ENCODE data around the gene ABL2. TPM values are rescaled to one million over a fixed set of nuclear protein-coding genes. Genes with fewer than 3 reads are reported as not detected.

ABL2 gene
- total RNA-seq, 4 donors from 2014 or later, result 12.9 to 37.3 (median 15.6) TPM

DNA sequence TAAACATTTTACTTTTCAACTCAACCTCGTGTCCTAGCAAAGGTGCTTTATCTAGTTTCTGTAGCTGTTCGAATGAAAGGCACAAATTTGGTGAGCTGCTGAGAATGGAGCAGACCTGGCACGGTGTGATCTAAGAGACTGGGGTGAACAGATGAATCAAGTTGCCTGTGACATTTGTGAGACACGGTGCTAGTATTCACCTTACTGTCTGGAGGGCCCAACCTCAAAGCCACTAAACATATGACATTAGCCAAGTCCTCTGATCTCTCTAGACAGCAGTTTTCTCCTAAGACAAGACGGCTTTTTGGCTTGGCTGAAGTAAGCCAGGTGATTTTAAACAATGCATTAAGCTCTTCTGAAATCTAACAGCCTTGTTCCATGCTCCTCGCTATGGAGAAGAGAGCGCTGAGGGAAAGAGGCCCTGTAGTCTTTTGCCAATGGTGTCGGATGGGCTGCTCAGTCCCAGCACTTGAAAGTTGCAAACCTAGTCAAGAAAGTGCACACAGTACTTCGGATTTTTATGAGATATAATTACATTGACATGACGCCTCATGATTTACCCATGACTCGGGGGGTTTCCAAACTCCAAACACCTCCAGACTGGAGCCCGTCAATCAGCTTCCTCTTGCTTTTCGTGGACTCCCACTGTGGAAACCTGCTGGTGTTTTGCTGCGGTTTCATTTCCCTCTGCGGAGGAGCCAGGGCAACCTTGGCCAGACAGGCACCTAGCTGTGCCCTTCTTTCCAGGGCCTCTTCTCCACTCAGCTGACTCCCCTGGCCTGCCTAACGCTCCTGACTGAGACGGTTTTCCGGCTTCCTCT is 148.4 kb downstream of the ABL2 start:
- H3K4me1 ChIP-seq, result peaks cover 15 to 32% (median 24%) of the 10 kb centered on the region in 4 donors
- H3K4me3 ChIP-seq, result peak overlapping the region; percentile 83 to 93 (median 89)
- DNase-seq (ENCODE audit: extremely low spot score), result no peak
- intact Hi-C loops (cut with DNase I), result loop anchor here (2.0 to 10.0 kb wide), 2 partner anchors 214 to 290 kb away; partner anchors contain the start of gene SOAT1
- H3K27me3 ChIP-seq, result no peaks in the 10 kb centered on the region
- H3K9me3 ChIP-seq, result no peaks in the 10 kb centered on the region
- peaks cover 7 to 16% (median 15%) of the 10 kb centered on the region in 4 donors for H3K36me3 ChIP-seq
- 34% methylated on average over 18 of the region's 18 CpGs for WGBS
- H3K27ac ChIP-seq (replicated peaks in 1 of 4), result peak overlapping the region; percentile 87 to 95 (median 91)
- TF ChIP-seq POLR2A (IDR thresholded peaks at IDR 0.05; ENCODE audit: low read depth), result no peak
- TF ChIP-seq, protein P1, sequence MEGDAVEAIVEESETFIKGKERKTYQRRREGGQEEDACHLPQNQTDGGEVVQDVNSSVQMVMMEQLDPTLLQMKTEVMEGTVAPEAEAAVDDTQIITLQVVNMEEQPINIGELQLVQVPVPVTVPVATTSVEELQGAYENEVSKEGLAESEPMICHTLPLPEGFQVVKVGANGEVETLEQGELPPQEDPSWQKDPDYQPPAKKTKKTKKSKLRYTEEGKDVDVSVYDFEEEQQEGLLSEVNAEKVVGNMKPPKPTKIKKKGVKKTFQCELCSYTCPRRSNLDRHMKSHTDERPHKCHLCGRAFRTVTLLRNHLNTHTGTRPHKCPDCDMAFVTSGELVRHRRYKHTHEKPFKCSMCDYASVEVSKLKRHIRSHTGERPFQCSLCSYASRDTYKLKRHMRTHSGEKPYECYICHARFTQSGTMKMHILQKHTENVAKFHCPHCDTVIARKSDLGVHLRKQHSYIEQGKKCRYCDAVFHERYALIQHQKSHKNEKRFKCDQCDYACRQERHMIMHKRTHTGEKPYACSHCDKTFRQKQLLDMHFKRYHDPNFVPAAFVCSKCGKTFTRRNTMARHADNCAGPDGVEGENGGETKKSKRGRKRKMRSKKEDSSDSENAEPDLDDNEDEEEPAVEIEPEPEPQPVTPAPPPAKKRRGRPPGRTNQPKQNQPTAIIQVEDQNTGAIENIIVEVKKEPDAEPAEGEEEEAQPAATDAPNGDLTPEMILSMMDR (IDR thresholded peaks at IDR 0.05), result no peak
- no peak for TF ChIP-seq POLR2AphosphoS5 (IDR thresholded peaks at IDR 0.05)
- TF ChIP-seq EP300 (IDR thresholded peaks at IDR 0.05), result no peak

- H3K4me3 ChIP-seq, result no peak overlapping the region
- H3K27me3 ChIP-seq, result no peaks in the 10 kb centered on the region
- TF ChIP-seq, protein P1 (IDR thresholded peaks at IDR 0.05), result peak; percentile 66 to 78 (median 70)
- TF ChIP-seq POLR2A (IDR thresholded peaks at IDR 0.05; ENCODE audit: low read depth) (no peak), POLR2AphosphoS5 (IDR thresholded peaks at IDR 0.05) (no peak), EP300 (IDR thresholded peaks at IDR 0.05) (no peak)
- peaks cover 15 to 27% (median 23%) of the 10 kb centered on the region in 4 donors for H3K4me1 ChIP-seq
- 51% methylated on average over 18 of the region's 18 CpGs for WGBS
- peaks cover 0 to 7% (median 2%) of the 10 kb centered on the region in 4 donors for H3K36me3 ChIP-seq
- intact Hi-C loops (cut with DNase I), result no loop called here
- H3K27ac ChIP-seq (replicated peaks in 1 of 4), result no peak overlapping the region
- DNase-seq (ENCODE audit: extremely low spot score), result no peak
- H3K9me3 ChIP-seq, result no peaks in the 10 kb centered on the region
Observed at GRCh38 chr1:179079113-179079761, 150.2 kb downstream of the ABL2 start.

DNA sequence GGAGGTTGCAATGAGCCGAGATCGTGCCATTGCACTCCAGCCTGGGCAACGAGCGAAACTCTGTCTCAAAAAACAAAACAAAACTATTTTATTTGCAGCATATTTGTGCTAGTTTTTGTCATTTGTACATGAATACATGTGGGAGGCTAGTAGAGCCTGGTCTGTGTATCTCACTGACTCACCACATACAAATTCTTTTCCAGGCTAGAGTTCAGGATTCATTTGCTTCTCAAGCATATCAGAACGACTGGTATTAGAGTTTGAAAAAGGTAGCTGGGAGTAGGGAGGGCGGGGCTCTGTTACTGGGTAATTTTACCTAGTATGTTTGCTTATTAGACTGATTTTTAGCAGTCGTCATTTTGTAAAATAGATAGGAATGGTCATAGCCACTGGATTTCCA is 152.1 kb downstream of the ABL2 start:
- H3K36me3 ChIP-seq, result peaks cover 2 to 26% (median 16%) of the 10 kb centered on the region in 4 donors
- 86% methylated on average over 7 of the region's 7 CpGs for WGBS
- intact Hi-C loops (cut with DNase I), result no loop called here
- H3K27me3 ChIP-seq, result no peaks in the 10 kb centered on the region
- H3K9me3 ChIP-seq, result no peaks in the 10 kb centered on the region
- H3K4me3 ChIP-seq, result no peak overlapping the region
- H3K4me1 ChIP-seq, result peaks cover 7 to 14% (median 10%) of the 10 kb centered on the region in 4 donors
- no peak overlapping the region for H3K27ac ChIP-seq (replicated peaks in 1 of 4)
- no peak for DNase-seq (ENCODE audit: extremely low spot score)
- TF ChIP-seq EP300 (IDR thresholded peaks at IDR 0.05) (no peak), POLR2AphosphoS5 (IDR thresholded peaks at IDR 0.05) (no peak), POLR2A (IDR thresholded peaks at IDR 0.05; ENCODE audit: low read depth) (no peak)
- TF ChIP-seq, protein P1 (IDR thresholded peaks at IDR 0.05), result no peak

- intact Hi-C loops (cut with DNase I), result no loop called here
- TF ChIP-seq POLR2AphosphoS5 (IDR thresholded peaks at IDR 0.05) (no peak), EP300 (IDR thresholded peaks at IDR 0.05) (no peak), POLR2A (IDR thresholded peaks at IDR 0.05; ENCODE audit: low read depth) (no peak)
- TF ChIP-seq, protein P1 (IDR thresholded peaks at IDR 0.05), result no peak
Observed at GRCh38 chr1:179066471-179066870, 163.0 kb downstream of the ABL2 start.

More at GRCh38 chr1:179066471-179066870, 163.0 kb downstream of the ABL2 start:
- 98% methylated on average over 4 of the region's 4 CpGs for WGBS
- H3K4me1 ChIP-seq, result no peaks in the 10 kb centered on the region
- H3K27me3 ChIP-seq, result no peaks in the 10 kb centered on the region
- H3K9me3 ChIP-seq, result no peaks in the 10 kb centered on the region
- peaks cover 40 to 71% (median 54%) of the 10 kb centered on the region in 4 donors for H3K36me3 ChIP-seq
- no peak overlapping the region for H3K4me3 ChIP-seq
- DNase-seq (ENCODE audit: extremely low spot score), result no peak
- no peak overlapping the region for H3K27ac ChIP-seq (replicated peaks in 1 of 4)
